Vagina (tissue), 2 donors: Measurements from ENCODE around the gene FOXK1. TPM values are rescaled to one million over a fixed set of nuclear protein-coding genes. Genes with fewer than 3 reads are reported as not detected.

Source experiments
- DNase-seq, 2 donors: peaks; one replicate each; pipeline ENCODE4 v3.0.0-alpha.2; 2017; ENCODE audit errors: extremely low spot score in 2 of 2
- H3K27ac ChIP-seq: fragments of 200-600 bp; sonication (generic); one replicate; pipeline ENCODE4 v1.5.1; 2019
- H3K27me3 ChIP-seq: fragments of 200-600 bp; sonication (generic); one replicate; pipeline ENCODE4 v1.5.1; 2019
- H3K36me3 ChIP-seq, 2 donors: fragments of 200-600 bp; sonication (generic); one replicate each; pipeline ENCODE4 v1.5.1; 2017 to 2019
- H3K4me1 ChIP-seq: fragments of 200-600 bp; sonication (generic); one replicate; pipeline ENCODE4 v1.5.1; 2019
- H3K4me3 ChIP-seq, 2 donors: fragments of 200-600 bp; sonication (generic); 1 replicate in 1 of 2; 2 replicates in 1 of 2; pipeline ENCODE4 v1.5.1; 2016 to 2019
- H3K9me3 ChIP-seq: fragments of 200-600 bp; sonication (generic); one replicate; pipeline ENCODE4 v1.5.1; 2019
- CTCF ChIP-seq, 3 experiments: fragments of 450-650 bp in 2 of 3; fragments of 200-600 bp in 1 of 3; sonication (generic) in 1 of 3; IDR thresholded peaks; one replicate each; pipeline ENCODE4 v1.5.1; 2017 to 2019; ENCODE audit warnings: antibody characterized with exemption in 3 of 3, mild to moderate bottlenecking in 2 of 3, moderate library complexity in 2 of 3
- POLR2A ChIP-seq, 2 donors: fragments of 450-650 bp; IDR thresholded peaks; one replicate each; pipeline ENCODE4 v1.6.1; 2017; ENCODE audit warnings: antibody characterized with exemption in 2 of 2, mild to moderate bottlenecking in 2 of 2, moderate library complexity in 2 of 2
- POLR2AphosphoS5 ChIP-seq, 2 donors: sonication (generic); formaldehyde crosslinking; IDR thresholded peaks; one replicate each; pipeline ENCODE4 v1.9.0; 2017; ENCODE audit warnings: antibody characterized with exemption in 2 of 2, mild to moderate bottlenecking in 2 of 2, low read depth in 1 of 2; ENCODE audit not compliant: insufficient read depth in 1 of 2
- intact Hi-C: fragments of 100-400 bp; cut with DNase I; formaldehyde crosslinking; loops from one replicate; pipeline ENCODE4 v1.15.1; 2023
- total RNA-seq: library from RNA; depleted of rRNA; stranded (reverse); fragments of >200 nt; gene quantifications from one replicate; pipeline ENCODE4 v1.2.3, GENCODE V29; 2016

The FOXK1 gene
- total RNA-seq, 1 donor from 2014 or later: 28.5 TPM

- H3K9me3 ChIP-seq: no peaks in the 10 kb centered on the region
- peaks cover 0 to 3% of the 10 kb centered on the region in 2 donors for H3K36me3 ChIP-seq
- peaks cover 52% of the 10 kb centered on the region for H3K4me1 ChIP-seq
- intact Hi-C loops: no loop called here
- H3K27me3 ChIP-seq: no peaks in the 10 kb centered on the region
- H3K4me3 ChIP-seq: no peak overlapping the region
- no peak for TF ChIP-seq POLR2A (IDR thresholded peaks at IDR 0.05)
- TF ChIP-seq POLR2AphosphoS5 (IDR thresholded peaks at IDR 0.05; ENCODE audit: insufficient read depth in 1 of 2, low read depth in 1 of 2): no peak
- peak overlapping the region; percentile 23 for H3K27ac ChIP-seq
- no peak for DNase-seq
Observed at GRCh38 chr7:4749363-4749762, 67.3 kb downstream of the FOXK1 start.

GRCh38 chr7:4749798-4750197 is 67.7 kb downstream of the FOXK1 start:
- peak overlapping the region; percentile 23 for H3K27ac ChIP-seq

GRCh38 chr7:4751398-4751947 is 69.4 kb downstream of the FOXK1 start:
- Histone ChIP-seq H3K4me1 (peaks cover 36% of the 10 kb centered on the region), H3K27me3 (no peaks in the 10 kb centered on the region), H3K36me3 (peaks cover 0 to 24% of the 10 kb centered on the region in 2 donors), H3K4me3 (no peak overlapping the region), H3K27ac (no peak overlapping the region), H3K9me3 (no peaks in the 10 kb centered on the region)
- DNase-seq: no peak
- intact Hi-C loops: loop anchor here (5.0 to 10.0 kb wide), 3 partner anchors 64 to 137 kb away; no protein-coding TSS in a partner anchor
- TF ChIP-seq POLR2A (IDR thresholded peaks at IDR 0.05): no peak
- no peak for TF ChIP-seq CTCF (IDR thresholded peaks at IDR 0.05)
- no peak for TF ChIP-seq POLR2AphosphoS5 (IDR thresholded peaks at IDR 0.05; ENCODE audit: insufficient read depth in 1 of 2, low read depth in 1 of 2)

More at GRCh38 chr7:4749798-4750197, 67.7 kb downstream of the FOXK1 start:
- no peak for TF ChIP-seq POLR2AphosphoS5 (IDR thresholded peaks at IDR 0.05; ENCODE audit: insufficient read depth in 1 of 2, low read depth in 1 of 2)
- TF ChIP-seq POLR2A (IDR thresholded peaks at IDR 0.05): no peak
- TF ChIP-seq CTCF (IDR thresholded peaks at IDR 0.05): no peak
- Histone ChIP-seq H3K27me3 (no peaks in the 10 kb centered on the region), H3K4me3 (no peak overlapping the region), H3K36me3 (peaks cover 0 to 7% of the 10 kb centered on the region in 2 donors), H3K4me1 (peaks cover 49% of the 10 kb centered on the region), H3K9me3 (no peaks in the 10 kb centered on the region)
- intact Hi-C loops: loop anchor here (5.0 to 10.0 kb wide), 3 partner anchors 62 to 135 kb away; no protein-coding TSS in a partner anchor
- DNase-seq: no peak

GRCh38 chr7:4753598-4754432 is 71.7 kb downstream of the FOXK1 start:
- H3K9me3 ChIP-seq: no peaks in the 10 kb centered on the region
- no peak overlapping the region for H3K4me3 ChIP-seq
- peaks cover 0 to 46% of the 10 kb centered on the region in 2 donors for H3K36me3 ChIP-seq
- intact Hi-C loops: loop anchor here (5.0 to 10.0 kb wide), 3 partner anchors 67 to 139 kb away; no protein-coding TSS in a partner anchor
- H3K27ac ChIP-seq: peak overlapping the region; percentile 16
- DNase-seq: no peak
- TF ChIP-seq POLR2AphosphoS5 (IDR thresholded peaks at IDR 0.05; ENCODE audit: insufficient read depth in 1 of 2, low read depth in 1 of 2) (peak in 1 of 2 donors; percentile 18), POLR2A (IDR thresholded peaks at IDR 0.05) (no peak), CTCF (IDR thresholded peaks at IDR 0.05) (peak; percentile 83 to 89 (median 85))
- H3K27me3 ChIP-seq: no peaks in the 10 kb centered on the region
- H3K4me1 ChIP-seq: peaks cover 20% of the 10 kb centered on the region

- H3K4me3 ChIP-seq: no peak overlapping the region
- no peaks in the 10 kb centered on the region for H3K27me3 ChIP-seq
- TF ChIP-seq CTCF (IDR thresholded peaks at IDR 0.05): no peak
- TF ChIP-seq POLR2AphosphoS5 (IDR thresholded peaks at IDR 0.05; ENCODE audit: insufficient read depth in 1 of 2, low read depth in 1 of 2): no peak
- no peak for TF ChIP-seq POLR2A (IDR thresholded peaks at IDR 0.05)
- no peak overlapping the region for H3K27ac ChIP-seq
- intact Hi-C loops: loop anchor here (5.0 to 10.0 kb wide), 3 partner anchors 67 to 140 kb away; no protein-coding TSS in a partner anchor
- H3K9me3 ChIP-seq: no peaks in the 10 kb centered on the region
- H3K36me3 ChIP-seq: peaks cover 0 to 53% of the 10 kb centered on the region in 2 donors
- no peak for DNase-seq
- H3K4me1 ChIP-seq: peaks cover 18% of the 10 kb centered on the region
Observed at GRCh38 chr7:4754433-4755010, 72.4 kb downstream of the FOXK1 start.
